Activated CD4-positive, alpha-beta memory T cell treated with anti-CD3 and anti-CD28 coated beads, Interleukin-2, amount 10 ng/mL, durations not matched to agents 7 days and 5 days (primary cell): ENCODE measurements around the gene BLTP3A. TPM values are rescaled to one million over a fixed set of nuclear protein-coding genes. Genes with fewer than 3 reads are reported as not detected.
"Not testable (repeated sequence)": the region's sequence is repeated elsewhere in the genome, so short reads cannot be mapped to it uniquely, and the experiment has no call there.

Source experiments
- CTCF ChIA-PET: fragments of 350-600 bp; sonication (Branson Sonifier 250); formaldehyde crosslinking; loops from one replicate; lab custom pipeline; 2021; ENCODE audit warnings: antibody characterized with exemption, inconsistent platforms; lab: Charles Lee
- POLR2A ChIA-PET: fragments of 350-600 bp; sonication (Branson Sonifier 250); formaldehyde crosslinking; loops from one replicate; lab custom pipeline; 2021; ENCODE audit warnings: antibody characterized with exemption; lab: Charles Lee
- DNase-seq: peaks from one replicate; pipeline ENCODE4 v3.0.0-alpha.2; 2020
- H3K27ac Mint-ChIP-seq: one replicate; pipeline ENCODE4 v1.8.0; 2021; ENCODE audit warnings: mild to moderate bottlenecking, mixed read lengths
- H3K27me3 Mint-ChIP-seq: one replicate; pipeline ENCODE4 v1.8.0; 2021; ENCODE audit warnings: mixed read lengths
- H3K36me3 Mint-ChIP-seq: one replicate; pipeline ENCODE4 v1.8.0; 2021; ENCODE audit warnings: low read depth, mixed read lengths
- H3K4me1 Mint-ChIP-seq: one replicate; pipeline ENCODE4 v1.8.0; 2021; ENCODE audit warnings: mixed read lengths
- H3K4me3 Mint-ChIP-seq: one replicate; pipeline ENCODE4 v1.8.0; 2021; ENCODE audit warnings: mild to moderate bottlenecking, mixed read lengths
- H3K9me3 Mint-ChIP-seq: one replicate; pipeline ENCODE4 v1.8.0; 2021; ENCODE audit warnings: mixed read lengths
- total RNA-seq, 2 experiments: library from RNA; stranded (reverse); gene quantifications; one replicate each; pipeline ENCODE4 v1.2.3, GENCODE V29; 2021

The BLTP3A gene
- total RNA-seq, 2 experiments from 2014 or later, result 12.3 to 12.6 TPM

DNA sequence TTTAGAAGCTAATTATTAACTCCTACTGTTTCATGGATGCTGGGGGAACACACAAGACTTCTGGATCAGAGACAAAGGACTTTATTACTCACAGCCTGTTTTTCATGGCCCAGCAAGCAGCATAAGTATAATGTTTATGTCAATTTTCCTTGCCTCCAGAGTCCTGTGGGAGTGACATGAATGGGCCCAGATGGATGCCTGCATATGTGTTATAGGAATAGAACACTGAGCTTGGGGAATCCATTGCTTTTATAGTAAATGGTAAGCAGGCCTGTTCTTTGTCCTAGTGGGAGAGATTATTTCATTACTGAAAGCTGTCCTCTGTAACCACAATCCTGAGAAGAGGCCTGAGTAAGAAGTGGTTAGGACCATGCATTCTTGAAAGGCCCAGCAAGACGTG lies 25.6 kb downstream of the BLTP3A start:
- CTCF ChIA-PET, result interaction anchor here (1.1 kb wide), 1 partner anchor 12 kb away, joined by 3 read pairs; no protein-coding TSS in a partner anchor
- no peak for DNase-seq
- Mint-ChIP-seq H3K27ac (no peak overlapping the region), H3K36me3 (peaks cover 4% of the 10 kb centered on the region), H3K27me3 (no peaks in the 10 kb centered on the region), H3K4me3 (no peak overlapping the region), H3K4me1 (peaks cover 1% of the 10 kb centered on the region), H3K9me3 (no peaks in the 10 kb centered on the region)
- POLR2A ChIA-PET, result no interaction called here

DNA sequence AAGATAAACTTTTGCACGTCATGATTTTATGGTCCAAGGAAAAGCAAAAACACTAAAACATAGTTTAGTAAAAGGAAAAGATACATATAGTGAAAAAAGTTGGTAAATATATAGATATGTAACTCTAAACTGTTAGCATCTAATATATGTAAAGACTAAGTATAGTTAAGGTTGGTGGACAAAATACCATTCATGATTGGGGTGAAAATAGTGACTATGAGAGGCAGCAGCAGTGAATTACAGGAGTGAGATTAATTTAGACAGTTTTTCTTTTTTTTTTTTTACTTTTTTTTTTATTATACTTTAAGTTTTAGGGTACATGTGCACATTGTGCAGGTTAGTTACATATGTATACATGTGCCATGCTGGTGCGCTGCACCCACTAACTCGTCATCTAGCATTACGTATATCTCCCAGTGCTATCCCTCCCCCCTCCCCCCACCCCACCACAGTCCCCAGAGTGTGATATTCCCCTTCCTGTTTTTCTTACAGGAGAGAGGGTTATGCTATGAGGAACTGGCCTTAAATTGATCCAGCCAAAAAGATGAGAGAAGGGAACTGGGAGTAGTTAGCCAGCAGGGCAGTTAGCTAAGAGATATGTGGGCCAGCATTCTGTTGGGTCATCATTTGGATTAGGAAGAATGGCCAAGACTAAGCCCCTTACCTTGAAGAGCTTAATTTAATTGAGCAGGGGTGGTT lies 27.1 kb downstream of the BLTP3A start:
- H3K4me1 Mint-ChIP-seq, H3K4me3 Mint-ChIP-seq, POLR2A ChIA-PET, H3K27me3 Mint-ChIP-seq, H3K27ac Mint-ChIP-seq, CTCF ChIA-PET, H3K9me3 Mint-ChIP-seq, DNase-seq: not testable (repeated sequence)
- H3K36me3 Mint-ChIP-seq, result peaks cover 14% of the 10 kb centered on the region

DNA sequence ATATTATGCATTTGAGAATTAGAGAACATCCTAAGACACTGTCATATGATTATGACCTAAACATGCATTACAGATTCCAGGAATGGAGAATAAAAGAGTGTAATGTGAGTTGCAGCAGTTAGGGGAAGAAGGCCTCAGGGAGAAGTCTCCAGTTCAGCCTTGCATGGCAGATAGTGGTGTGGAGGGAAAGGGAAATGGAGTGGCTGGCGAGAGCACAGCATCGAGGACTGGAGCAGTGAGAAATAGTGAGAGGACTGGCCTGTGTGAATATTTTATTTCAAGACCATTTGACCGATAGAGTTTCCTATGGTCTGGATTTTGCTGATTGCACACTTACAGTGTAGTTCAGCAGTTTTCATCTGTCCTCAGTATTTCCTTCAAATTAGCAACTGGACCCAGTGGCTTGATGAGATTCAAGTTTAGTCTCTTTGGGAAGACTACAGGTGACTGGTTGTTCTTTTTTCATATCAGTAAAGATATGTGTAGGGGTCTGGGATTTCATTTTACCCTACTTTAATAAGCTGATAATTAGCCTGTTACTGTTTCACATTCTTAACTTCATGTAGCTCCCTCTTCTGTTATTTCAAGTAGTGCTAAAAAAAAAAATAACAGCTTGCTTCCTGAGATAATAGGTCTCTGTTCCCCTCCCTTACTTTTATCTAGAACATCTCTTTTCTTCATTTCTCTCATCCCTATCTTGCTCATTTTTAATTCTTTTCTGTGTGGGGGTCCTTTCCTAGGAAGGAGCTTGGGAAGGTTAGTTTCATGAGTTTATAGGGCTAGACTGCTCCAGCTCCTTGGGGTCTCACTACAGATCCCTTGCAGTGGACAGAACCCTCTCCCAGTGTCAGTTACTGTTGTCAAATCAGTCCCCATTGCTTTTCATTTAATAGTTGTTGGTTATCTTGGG lies 27.9 kb downstream of the BLTP3A start:
- ChIA-PET CTCF (interaction anchor here (0.5 to 0.6 kb wide), 2 partner anchors 77 to 188 kb away, joined by 3 read pairs; no protein-coding TSS in a partner anchor), POLR2A (no interaction called here)
- Mint-ChIP-seq H3K4me3 (no peak overlapping the region), H3K27me3 (no peaks in the 10 kb centered on the region), H3K4me1 (peaks cover 1% of the 10 kb centered on the region), H3K27ac (no peak overlapping the region), H3K36me3 (peaks cover 14% of the 10 kb centered on the region), H3K9me3 (no peaks in the 10 kb centered on the region)
- no peak for DNase-seq

DNA sequence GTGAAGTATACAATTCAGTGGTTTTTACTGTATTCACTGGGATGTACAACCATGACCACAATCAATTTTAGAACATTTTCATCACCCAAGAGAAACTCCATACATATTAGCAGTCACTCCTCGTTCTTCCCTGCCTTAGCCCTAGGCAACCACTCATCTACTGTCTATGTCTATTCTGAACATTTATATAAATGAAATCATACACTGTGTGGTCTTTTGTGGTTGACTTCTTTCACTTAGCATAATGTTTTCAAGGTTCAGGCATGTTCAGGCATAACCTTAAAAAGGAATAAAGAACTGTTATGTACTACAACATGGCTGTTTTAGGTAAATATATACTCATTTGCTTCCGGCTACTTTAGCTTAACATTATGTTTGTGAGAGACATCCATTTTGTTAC lies 37.3 kb downstream of the BLTP3A start:
- no peak for DNase-seq
- Mint-ChIP-seq H3K27me3 (no peaks in the 10 kb centered on the region), H3K4me1 (no peaks in the 10 kb centered on the region), H3K36me3 (peaks cover 17% of the 10 kb centered on the region), H3K27ac (no peak overlapping the region), H3K4me3 (no peak overlapping the region), H3K9me3 (no peaks in the 10 kb centered on the region)
- ChIA-PET POLR2A (no interaction called here), CTCF (no interaction called here)

DNA sequence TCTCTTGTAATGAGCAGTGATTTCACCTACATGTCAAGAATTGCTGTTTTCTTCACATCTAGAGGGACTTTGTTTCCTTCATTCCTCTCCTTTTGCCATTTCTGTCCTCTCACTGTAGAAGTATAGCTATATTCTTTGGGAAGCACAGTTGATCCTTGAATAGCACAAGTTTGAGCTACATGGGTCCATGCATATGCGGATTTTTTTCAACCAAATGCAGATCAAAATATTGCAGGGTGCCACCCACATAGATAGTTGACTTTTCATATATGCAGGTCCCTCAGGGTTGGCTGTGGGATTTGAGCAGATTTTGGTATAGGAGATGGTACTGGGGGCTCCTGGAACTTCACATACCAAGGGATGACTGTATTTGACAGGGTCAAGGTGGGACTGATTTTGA lies 41.1 kb downstream of the BLTP3A start:
- H3K36me3 Mint-ChIP-seq, result peaks cover 26% of the 10 kb centered on the region
- POLR2A ChIA-PET, result interaction anchor here (0.6 kb wide), 1 partner anchor 69 kb away, joined by 3 read pairs; no protein-coding TSS in a partner anchor
- H3K4me3 Mint-ChIP-seq, result no peak overlapping the region
- DNase-seq, result no peak
- no peaks in the 10 kb centered on the region for H3K27me3 Mint-ChIP-seq
- no peaks in the 10 kb centered on the region for H3K9me3 Mint-ChIP-seq
- no peak overlapping the region for H3K27ac Mint-ChIP-seq
- CTCF ChIA-PET, result no interaction called here
- peaks cover 15% of the 10 kb centered on the region for H3K4me1 Mint-ChIP-seq

DNA sequence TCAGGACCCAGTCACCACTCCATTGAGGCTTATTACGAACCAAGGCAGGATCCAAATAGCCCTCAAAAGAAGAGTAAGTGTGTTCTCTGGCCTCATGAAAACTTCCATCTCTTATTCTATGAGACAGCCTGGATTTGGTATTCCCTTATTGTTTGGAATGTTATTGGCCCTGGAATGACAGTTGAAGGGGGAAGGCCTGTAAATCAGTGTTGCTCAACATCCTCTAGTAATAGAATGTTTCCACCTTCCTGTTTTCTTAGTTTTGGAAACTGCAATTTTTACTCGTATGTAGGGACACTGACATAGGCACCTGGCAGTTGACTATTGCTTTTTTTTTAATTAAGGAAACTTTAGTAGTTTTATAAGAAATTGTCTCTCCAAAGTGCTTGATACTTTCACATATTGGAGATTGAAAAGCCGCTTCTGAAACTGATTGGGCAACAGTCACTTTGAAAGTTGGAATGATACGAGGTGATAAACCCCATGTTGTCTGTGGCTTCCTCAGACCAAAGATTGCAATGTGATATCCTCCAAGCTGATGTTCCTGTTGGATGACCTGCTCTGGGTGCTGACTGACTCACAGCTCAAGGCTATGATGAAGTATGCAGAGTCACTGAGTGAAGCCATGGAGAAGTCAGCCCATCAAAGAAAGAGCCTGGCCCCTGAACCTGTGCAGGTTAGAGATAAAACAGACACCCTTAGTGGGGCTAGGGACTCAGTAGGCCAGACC lies 43.1 kb downstream of the BLTP3A start:
- peaks cover 23% of the 10 kb centered on the region for H3K4me1 Mint-ChIP-seq
- H3K27ac Mint-ChIP-seq, result no peak overlapping the region
- CTCF ChIA-PET, result no interaction called here
- no peak overlapping the region for H3K4me3 Mint-ChIP-seq
- H3K9me3 Mint-ChIP-seq, result no peaks in the 10 kb centered on the region
- DNase-seq, result no peak
- POLR2A ChIA-PET, result no interaction called here
- H3K36me3 Mint-ChIP-seq, result peaks cover 27% of the 10 kb centered on the region
- no peaks in the 10 kb centered on the region for H3K27me3 Mint-ChIP-seq

DNA sequence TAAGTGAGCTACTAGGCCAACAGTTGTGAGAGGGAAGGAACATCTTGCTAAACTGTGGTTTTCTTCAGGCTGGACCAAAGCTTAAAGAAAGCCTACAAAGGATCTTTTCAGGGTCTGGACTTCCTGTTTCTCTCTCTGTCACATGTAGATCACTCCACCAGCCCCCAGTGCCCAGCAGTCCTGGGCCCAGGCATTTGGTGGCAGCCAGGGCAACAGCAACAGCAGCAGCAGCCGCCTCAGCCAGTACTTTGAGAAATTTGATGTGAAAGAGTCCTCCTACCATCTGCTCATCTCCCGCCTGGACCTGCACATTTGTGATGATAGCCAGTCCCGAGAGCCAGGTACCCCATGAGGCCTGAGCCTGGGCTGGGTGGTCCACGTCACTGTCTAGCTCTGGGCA lies 44.1 kb downstream of the BLTP3A start:
- Mint-ChIP-seq H3K4me1 (peaks cover 23% of the 10 kb centered on the region), H3K36me3 (peaks cover 27% of the 10 kb centered on the region), H3K27ac (no peak overlapping the region), H3K27me3 (no peaks in the 10 kb centered on the region), H3K4me3 (no peak overlapping the region), H3K9me3 (no peaks in the 10 kb centered on the region)
- ChIA-PET POLR2A (no interaction called here), CTCF (no interaction called here)
- DNase-seq, result no peak

DNA sequence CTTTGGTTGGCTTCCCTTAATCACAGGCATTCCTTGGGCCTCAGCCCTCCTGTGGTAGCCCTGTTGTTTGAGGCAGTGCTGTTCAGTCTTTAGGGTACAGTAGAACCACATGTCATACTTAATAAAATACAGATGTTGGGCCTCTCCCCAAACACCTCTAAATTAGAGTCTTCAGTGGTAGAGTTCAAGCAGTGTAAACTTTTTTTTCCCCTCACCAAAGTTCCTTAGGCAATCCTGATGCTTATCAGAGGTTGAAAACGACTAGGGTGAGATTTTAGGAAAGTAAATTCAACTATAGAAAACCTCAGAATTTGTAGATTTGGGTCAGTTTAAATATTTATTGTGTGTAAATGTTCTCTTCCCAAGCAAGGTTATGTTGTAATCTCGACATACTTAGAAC lies 44.6 kb downstream of the BLTP3A start:
- Mint-ChIP-seq H3K4me1 (peaks cover 23% of the 10 kb centered on the region), H3K9me3 (no peaks in the 10 kb centered on the region), H3K27ac (no peak overlapping the region), H3K4me3 (no peak overlapping the region), H3K36me3 (peaks cover 27% of the 10 kb centered on the region), H3K27me3 (no peaks in the 10 kb centered on the region)
- DNase-seq, result no peak
- ChIA-PET POLR2A (no interaction called here), CTCF (interaction anchor here (0.8 kb wide), 1 partner anchor 14 kb away, joined by 3 read pairs; no protein-coding TSS in a partner anchor)

DNA sequence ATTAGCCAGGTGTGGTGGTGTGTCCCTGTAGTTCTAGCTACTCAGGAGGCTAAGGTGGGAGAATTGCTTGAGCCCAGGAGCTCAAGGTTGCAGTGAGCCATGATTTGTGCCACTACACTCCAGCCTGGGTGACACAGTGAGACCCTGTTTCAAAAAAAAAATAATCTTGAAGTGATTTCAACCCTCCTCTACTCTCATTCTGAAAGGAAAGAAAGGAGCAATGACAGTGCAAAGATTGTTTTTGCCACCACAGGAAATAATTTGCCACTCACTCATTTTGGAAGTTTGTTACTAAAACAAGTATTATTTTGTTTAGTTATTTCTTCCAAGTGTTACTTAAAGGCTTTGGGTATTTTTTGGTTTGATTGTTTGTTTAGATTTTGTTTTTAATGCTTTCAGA lies 45.6 kb downstream of the BLTP3A start:
- DNase-seq, result no peak
- POLR2A ChIA-PET, result no interaction called here
- Mint-ChIP-seq H3K27ac (no peak overlapping the region), H3K36me3 (peaks cover 27% of the 10 kb centered on the region), H3K9me3 (no peaks in the 10 kb centered on the region), H3K4me3 (no peak overlapping the region), H3K4me1 (peaks cover 23% of the 10 kb centered on the region), H3K27me3 (no peaks in the 10 kb centered on the region)
- CTCF ChIA-PET, result interaction anchor here (0.8 kb wide), 1 partner anchor 13 kb away, joined by 3 read pairs; no protein-coding TSS in a partner anchor

DNA sequence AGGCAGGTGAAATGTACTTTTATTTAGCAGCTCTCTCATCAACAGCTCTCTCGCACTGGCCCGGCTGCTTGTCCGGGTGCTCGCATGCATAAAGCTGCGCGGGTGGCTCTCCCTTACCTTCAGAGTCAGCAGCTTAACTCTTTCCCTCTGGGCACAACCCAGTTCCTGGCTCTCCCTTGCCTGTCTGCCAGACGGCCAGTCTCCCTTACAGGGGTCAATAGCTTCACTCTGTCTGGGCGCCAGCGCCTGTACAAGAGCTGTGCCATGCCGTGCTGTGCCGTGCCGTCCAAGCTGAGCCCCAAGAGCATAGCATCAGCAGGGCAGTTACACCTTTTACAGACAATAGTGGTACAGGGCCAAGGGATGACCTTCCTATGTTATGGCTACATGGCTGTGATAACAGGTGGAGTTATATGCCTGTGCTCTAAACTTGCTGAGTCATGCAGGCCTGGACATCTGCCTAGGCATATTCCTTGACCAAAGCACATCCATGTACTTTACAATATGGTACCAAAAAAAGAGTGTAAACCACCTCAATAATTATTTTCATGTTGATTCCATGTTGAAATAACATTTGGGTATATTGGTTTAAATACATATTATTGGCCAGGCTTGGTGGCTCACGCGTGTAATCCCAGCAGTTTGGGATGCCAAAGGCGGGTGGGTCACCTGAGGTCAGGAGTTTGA lies 47.9 kb downstream of the BLTP3A start:
- H3K27me3 Mint-ChIP-seq, result no peaks in the 10 kb centered on the region
- ChIA-PET CTCF (no interaction called here), POLR2A (no interaction called here)
- H3K4me1 Mint-ChIP-seq, result peaks cover 21% of the 10 kb centered on the region
- DNase-seq, result no peak
- no peaks in the 10 kb centered on the region for H3K9me3 Mint-ChIP-seq
- no peak overlapping the region for H3K27ac Mint-ChIP-seq
- no peak overlapping the region for H3K4me3 Mint-ChIP-seq
- H3K36me3 Mint-ChIP-seq, result peaks cover 24% of the 10 kb centered on the region
